ENCODE data around the gene CHODL.

GRCh38 chr21:18285379-18285778 is 40.7 kb downstream of the CHODL start:
- TF ChIP-seq BCL11A (tag by site-specific recombination; IDR thresholded peaks at IDR 0.05; ENCODE audit: low read depth) (no peak), CTCF (tag by site-specific recombination; IDR thresholded peaks at IDR 0.05) (no peak), BCL6B (tag by site-specific recombination; IDR thresholded peaks at IDR 0.05) (no peak), RBAK (tag by site-specific recombination; IDR thresholded peaks at IDR 0.05) (no peak), ZNF530 (tag by site-specific recombination; IDR thresholded peaks at IDR 0.05; ENCODE audit: low read depth) (no peak), PATZ1 (tag by site-specific recombination; IDR thresholded peaks at IDR 0.05) (no peak)

Data from HEK293 (cell line).